Measurements from ENCODE around the gene SH3TC1.

DNA sequence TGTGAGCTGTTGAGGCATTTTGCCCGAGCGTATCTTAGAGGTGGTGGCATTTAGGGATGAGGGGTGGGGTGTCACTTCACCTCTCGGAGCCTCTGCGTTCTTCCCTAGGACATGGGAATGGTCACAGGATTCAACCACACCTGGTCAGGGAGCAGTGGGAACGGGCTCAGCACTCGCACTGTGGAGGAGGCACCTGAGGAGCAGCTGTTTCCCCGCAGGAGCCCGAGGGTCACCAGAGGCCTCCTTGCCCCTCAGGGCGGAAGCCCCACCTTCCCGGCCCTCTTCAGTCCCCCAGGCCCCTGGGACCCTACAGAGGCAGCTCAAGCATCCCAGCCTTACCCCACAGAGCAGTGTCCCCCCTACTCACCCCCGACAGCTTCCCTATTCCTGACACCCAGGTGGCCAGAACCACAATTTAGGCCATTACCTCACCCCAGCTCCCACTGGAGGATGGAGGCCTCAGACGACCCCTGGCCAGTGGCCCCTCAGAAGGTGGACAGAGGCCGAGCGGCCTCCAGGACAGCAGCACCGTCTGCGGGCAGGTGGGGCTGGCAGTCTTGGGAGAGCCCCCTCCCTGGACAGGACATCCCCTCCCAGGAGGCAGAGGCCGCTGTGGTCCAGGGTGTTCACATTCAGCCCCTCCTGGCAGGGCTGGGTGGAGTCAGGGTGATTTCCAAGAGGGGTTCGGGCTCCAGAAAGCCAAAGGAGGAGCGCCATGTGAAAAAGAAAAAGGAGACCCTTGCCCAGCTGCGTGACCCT lies 66.3 kb downstream of the SH3TC1 start:
- TF ChIP-seq, protein P1, sequence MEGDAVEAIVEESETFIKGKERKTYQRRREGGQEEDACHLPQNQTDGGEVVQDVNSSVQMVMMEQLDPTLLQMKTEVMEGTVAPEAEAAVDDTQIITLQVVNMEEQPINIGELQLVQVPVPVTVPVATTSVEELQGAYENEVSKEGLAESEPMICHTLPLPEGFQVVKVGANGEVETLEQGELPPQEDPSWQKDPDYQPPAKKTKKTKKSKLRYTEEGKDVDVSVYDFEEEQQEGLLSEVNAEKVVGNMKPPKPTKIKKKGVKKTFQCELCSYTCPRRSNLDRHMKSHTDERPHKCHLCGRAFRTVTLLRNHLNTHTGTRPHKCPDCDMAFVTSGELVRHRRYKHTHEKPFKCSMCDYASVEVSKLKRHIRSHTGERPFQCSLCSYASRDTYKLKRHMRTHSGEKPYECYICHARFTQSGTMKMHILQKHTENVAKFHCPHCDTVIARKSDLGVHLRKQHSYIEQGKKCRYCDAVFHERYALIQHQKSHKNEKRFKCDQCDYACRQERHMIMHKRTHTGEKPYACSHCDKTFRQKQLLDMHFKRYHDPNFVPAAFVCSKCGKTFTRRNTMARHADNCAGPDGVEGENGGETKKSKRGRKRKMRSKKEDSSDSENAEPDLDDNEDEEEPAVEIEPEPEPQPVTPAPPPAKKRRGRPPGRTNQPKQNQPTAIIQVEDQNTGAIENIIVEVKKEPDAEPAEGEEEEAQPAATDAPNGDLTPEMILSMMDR (IDR thresholded peaks at IDR 0.05; ENCODE audit: low read length): no peak
- no peak for TF ChIP-seq EZH2 (IDR thresholded peaks at IDR 0.05; ENCODE audit: borderline replicate concordance, low read length)
